Dedifferentiated amniotic fluid mesenchymal stem cell (primary cell): ENCODE data around the gene ART4.
A peak's percentile ranks its signal among the peaks of the same experiment; 100 is the strongest.

ENCODE experiments used
- DNase-seq: peaks from one replicate; pipeline ENCODE4 v3.0.0-alpha.2; 2016; ENCODE audit errors: extremely low spot score

ART4 gene

GRCh38 chr12:14852880-14853279 is 9.6 kb upstream of the ART4 start:
- DNase-seq, result no peak

- no peak for DNase-seq
Measured at GRCh38 chr12:14850929-14851663, 7.8 kb upstream of the ART4 start.

- no peak for DNase-seq
Measured at GRCh38 chr12:14849661-14850060, 6.3 kb upstream of the ART4 start.

- DNase-seq, result no peak
Measured at GRCh38 chr12:14846876-14847580, 3.7 kb upstream of the ART4 start.

DNA sequence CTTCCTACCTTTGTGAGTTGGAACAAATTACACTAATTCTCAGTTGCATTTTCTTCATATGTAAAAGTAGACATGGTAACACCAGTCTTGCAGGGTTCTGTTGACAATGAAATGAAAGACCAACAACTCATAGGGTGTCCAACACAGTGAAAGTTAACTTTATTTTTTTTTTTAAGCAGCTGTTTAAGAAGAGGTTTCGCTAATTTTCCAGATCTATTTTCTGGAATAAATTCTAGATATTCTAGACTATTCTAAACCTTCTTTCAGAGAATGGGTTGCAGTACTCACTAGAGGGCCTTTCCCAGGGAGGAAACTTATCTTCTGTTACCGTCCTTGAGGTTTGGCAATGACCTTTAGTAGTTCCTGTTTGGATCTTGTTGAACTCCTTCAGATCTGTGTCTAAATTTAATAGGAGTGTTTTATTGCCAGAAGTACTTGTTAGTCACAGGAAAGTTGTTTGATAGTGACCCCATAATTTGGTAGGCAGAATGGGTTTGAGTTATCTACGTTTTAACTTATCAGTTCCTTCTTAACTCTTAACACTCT is 2.8 kb upstream of the ART4 start:
- no peak for DNase-seq

DNA sequence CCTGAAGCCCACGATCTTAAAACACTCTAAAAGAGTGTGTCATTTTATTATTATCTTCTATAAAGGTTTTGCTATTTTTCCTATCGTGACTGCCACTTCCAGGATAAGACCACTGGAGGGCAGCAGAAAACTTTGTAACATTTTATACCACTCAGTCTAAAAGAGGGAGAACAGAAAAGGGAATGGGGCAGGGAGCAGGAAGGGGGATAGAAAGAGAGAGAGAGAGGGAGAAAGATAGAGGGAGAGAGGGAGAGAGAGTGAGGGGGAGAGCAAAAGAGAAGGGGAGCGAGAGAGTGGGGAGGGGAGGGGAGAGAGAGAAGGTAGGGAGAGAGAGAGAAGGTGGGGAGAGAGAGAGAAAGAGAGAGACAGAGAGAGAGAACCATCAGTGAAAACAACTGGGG is 2.0 kb upstream of the ART4 start:
- peak; percentile 73 for DNase-seq

GRCh38 chr12:14844401-14844800 is 1.1 kb upstream of the ART4 start:
- no peak for DNase-seq

- DNase-seq, result no peak
Measured at GRCh38 chr12:14842315-14842714, 1.0 kb downstream of the ART4 start.

DNA sequence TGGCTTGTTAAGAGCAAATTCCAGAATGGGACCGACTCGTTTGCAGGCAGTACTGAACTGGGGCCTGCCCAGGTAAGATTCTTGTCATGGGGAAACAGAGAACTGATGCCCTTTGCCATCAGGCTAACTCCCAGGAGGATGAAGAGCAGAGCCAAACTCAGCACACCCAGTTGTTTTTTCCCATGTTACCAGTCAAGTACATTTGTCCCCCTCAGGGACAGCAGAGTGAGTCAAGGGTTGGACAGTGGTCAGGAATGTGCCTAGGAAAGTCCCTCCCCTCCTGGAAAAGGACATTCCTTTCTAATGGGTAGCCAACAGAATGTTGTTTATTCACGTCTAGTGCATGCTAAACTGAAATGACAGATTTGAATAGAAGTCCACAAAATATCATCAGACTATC is 1.6 kb downstream of the ART4 start:
- DNase-seq, result peak; percentile 38

DNA sequence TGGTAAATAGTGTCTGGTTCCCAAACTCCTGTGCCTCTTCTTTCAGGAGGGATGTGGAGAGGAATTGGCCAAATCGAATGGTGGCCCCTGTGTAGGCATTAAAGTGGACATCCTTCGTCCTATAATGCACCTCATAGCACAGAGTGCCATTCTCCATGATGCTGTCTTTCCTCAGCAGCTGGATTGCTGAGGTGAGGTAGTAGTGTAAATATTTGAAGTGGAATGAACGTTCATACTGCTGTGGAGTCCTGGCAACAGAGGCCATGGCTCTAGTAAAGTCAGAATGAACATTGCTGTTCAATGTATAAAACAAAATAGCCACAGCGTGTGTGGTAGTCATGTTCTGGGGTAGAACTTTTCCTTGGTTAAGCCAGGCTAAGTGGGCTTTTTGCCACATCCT is 2.7 kb downstream of the ART4 start:
- no peak for DNase-seq

GRCh38 chr12:14839262-14839661 is 4.1 kb downstream of the ART4 start:
- no peak for DNase-seq

DNA sequence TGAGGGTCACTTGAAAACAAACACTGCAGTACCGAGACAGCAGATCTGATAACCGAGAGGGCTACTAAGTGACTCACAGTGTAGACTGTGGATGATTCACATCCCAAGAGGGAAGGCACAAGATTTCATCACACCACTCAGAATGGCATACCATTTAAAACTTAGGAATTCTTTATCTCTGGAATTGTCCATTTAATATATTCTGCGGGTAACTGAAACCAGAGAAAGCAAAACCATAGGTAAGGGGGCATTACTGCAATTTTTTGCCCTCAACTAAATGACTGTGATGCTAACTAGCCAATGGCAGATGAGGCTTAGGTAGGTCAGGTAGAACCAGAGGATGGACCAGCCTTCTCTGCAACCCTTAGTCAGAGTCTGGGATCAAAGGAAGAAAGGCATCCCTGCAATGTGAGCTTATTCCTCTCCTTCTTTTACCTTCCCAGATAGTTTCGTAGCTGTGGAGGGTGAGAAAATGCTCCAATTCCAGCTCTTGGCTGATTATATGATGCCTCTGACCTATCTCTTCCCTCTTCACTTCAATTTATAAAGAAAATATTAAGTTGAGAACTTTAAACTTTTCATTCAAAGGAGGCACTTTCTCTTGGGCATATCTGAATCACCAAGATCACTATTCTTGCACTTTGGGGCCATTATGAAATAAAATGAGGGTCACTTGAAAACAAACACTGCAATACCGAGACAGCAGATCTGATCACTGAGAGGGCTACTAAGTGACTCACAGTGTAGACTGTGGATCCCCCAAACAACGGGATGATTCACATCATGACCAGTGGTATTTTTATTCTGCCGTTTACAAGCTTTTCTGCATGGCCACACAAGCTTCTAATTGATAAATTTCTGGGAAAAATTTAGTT is 6.8 kb downstream of the ART4 start:
- DNase-seq, result peak; percentile 80

GRCh38 chr12:14834509-14834908 is 8.8 kb downstream of the ART4 start:
- DNase-seq, result no peak

- no peak for DNase-seq
Measured at GRCh38 chr12:14833952-14834351, 9.4 kb downstream of the ART4 start.

DNA sequence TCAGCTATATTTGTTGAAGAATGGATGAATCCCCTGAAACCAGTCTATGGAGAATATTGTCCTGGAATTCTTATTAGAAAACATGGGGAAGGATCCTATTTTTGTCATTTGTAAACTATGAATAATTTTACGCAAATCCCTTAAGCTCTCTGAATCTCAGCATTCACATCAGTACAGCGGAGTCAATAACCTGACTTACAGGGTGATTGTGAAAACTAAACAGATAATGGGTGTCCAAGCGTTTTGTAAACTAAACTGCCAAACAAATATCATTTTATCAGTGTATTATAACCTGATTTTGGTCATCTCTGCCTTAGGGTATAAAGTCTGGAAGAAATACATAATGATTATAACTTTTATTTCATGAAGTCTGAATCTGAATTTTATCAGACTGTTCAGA is 10.0 kb downstream of the ART4 start:
- no peak for DNase-seq

DNA sequence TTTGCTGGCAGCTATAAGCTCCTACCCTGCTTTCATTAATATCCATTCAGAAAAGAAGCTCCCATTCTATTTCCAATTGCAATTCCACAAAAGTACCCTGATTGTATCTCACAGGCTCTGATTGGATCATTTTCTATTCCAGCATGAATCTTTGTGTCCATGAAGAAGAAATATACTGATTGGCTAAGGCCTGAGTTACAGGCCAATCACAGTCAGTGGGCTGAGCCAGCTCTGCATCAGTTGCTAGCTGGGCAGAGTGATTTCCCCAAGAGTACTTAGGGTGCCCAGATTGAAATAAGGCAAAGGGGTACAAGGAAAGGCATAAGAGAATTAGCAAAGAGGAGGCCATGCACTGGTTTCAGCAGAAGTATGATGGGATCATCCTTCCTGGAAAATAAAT is 14.4 kb downstream of the ART4 start:
- no peak for DNase-seq

- DNase-seq, result no peak
Measured at GRCh38 chr12:14827043-14827442, 16.3 kb downstream of the ART4 start.

DNA sequence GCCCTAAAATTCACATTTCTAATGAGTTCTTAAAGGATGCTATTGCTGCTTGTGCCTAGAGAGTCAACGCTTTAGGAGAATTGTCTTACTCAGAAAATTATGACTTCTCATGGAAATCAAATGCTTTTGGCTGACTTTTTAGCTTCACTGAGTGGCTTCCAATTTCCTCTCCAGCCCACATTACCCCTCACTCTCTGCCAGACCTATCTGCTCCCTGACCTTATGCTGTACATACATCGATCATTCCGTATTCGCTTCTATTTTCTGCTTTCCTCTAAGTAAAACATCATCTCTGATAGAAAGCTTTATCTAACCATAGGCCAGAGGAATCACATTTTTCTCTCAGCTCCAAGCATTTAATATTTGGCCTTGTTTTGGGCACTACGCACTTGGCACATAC is 16.8 kb downstream of the ART4 start:
- no peak for DNase-seq

DNA sequence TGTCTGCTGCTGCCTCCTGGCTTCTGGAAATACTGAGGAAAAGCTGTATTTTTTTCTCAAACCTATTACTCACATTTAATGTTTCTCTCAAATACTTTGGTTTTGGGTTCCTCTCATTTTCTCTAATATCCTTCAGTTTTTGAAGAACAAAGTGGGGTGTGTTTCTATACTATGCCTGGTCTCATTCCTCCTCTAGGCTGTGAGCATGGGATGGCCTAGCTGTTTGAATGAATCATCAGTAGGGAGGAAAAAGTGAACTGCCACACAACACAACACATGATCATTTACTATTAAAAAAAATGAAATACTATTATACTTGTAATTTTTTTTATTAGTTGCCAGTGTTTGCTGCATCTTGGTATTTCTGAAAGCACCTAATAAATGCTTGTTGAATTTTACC is 18.1 kb downstream of the ART4 start:
- DNase-seq, result no peak

GRCh38 chr12:14824012-14824634 is 19.2 kb downstream of the ART4 start:
- no peak for DNase-seq

- DNase-seq, result no peak
Measured at GRCh38 chr12:14814014-14814413, 29.3 kb downstream of the ART4 start, which contains the start of gene SMCO3. TSS of gene SMCO3 (minus strand) at chr12:14814182. CDS start at chr12:14806680, 7,502 bp downstream.

DNA sequence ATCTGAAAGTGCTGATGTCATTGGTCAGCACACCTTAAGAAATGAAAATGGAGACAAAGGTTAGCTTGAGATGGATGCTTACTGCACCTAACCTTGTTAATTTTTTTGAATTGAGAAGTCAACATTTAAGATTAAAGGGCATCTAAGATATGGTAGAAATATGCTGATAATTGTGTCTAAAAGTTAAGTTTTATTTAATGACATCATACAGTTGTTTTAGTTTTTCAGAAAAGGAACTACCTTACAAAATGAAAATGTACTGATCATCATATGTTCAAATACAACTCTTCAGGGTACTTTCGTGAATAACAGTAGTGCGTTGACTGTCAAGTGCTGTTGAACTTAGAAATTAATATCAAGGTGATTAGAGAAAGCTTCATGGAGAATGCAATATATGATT is 31.8 kb downstream of the ART4 start:
- DNase-seq, result no peak
